ENCODE results near the gene ZNF521. TPM values are rescaled to one million over a fixed set of nuclear protein-coding genes. Genes with fewer than 3 reads are reported as not detected.

The ZNF521 gene
- total and polyA plus RNA-seq, 3 experiments from 2014 or later: not detected

DNA sequence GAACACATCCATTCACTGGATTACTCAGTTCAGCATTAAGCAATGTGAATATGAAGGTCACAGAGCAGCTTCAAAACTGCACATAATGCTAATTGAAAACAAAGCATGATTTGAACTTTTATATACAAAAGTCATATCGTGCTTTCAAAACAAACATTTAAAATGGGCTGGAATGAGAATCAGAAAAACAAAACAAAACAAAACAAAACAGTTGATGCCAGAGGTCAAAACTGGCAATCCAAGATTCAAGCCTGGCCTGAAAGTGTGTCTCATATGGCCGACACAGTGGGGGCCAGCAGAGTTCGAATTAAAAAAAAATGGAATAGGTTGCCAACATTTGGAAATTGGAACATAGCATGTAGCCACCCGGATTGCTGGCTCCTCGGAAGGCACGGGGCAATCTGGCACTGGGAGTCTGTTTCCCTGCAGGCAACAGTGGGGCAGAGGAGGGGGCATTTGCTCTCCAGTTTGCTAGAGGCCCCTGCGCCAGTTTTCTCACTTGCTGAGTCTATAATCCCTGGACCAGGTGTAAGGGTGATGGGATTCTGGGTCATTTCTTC lies 294.4 kb downstream of the ZNF521 start:
- Mint-ChIP-seq H3K36me3 (no peaks in the 10 kb centered on the region), H3K9me3 (peaks cover 0 to 2% (median 0%) of the 10 kb centered on the region in 5 donors), H3K27me3 (no peaks in the 10 kb centered on the region), H3K4me1 (no peaks in the 10 kb centered on the region), H3K27ac (no peak overlapping the region), H3K4me3 (no peak overlapping the region)
- no peak for DNase-seq
- CTCF ChIA-PET: no interaction called here
- H3K4me3 ChIP-seq (ENCODE audit: low read length): no peak overlapping the region
- H3K27me3 ChIP-seq (ENCODE audit: insufficient read depth, low read length, poor library complexity, severe bottlenecking): no peaks in the 10 kb centered on the region
- POLR2A ChIA-PET: no interaction called here
- H3K9me3 ChIP-seq (ENCODE audit: low read length): no peaks in the 10 kb centered on the region
- no peaks in the 10 kb centered on the region for H3K4me1 ChIP-seq (ENCODE audit: insufficient read depth, low read length)
- H3K36me3 ChIP-seq (ENCODE audit: insufficient read depth, low read length): no peaks in the 10 kb centered on the region
- H3K27ac ChIP-seq (ENCODE audit: low read depth, low read length): no peak overlapping the region

- Histone ChIP-seq H3K4me3 (ENCODE audit: low read length) (no peak overlapping the region), H3K27ac (ENCODE audit: low read depth, low read length) (no peak overlapping the region), H3K4me1 (ENCODE audit: insufficient read depth, low read length) (no peaks in the 10 kb centered on the region), H3K9me3 (ENCODE audit: low read length) (no peaks in the 10 kb centered on the region), H3K36me3 (ENCODE audit: insufficient read depth, low read length) (no peaks in the 10 kb centered on the region), H3K27me3 (ENCODE audit: insufficient read depth, low read length, poor library complexity, severe bottlenecking) (no peaks in the 10 kb centered on the region)
- H3K9me3 Mint-ChIP-seq: peaks cover 0 to 2% (median 0%) of the 10 kb centered on the region in 5 donors
- H3K36me3 Mint-ChIP-seq: no peaks in the 10 kb centered on the region
- H3K27me3 Mint-ChIP-seq: no peaks in the 10 kb centered on the region
- H3K4me1 Mint-ChIP-seq: no peaks in the 10 kb centered on the region
- H3K4me3 Mint-ChIP-seq: no peak overlapping the region
- ChIA-PET POLR2A (no interaction called here), CTCF (no interaction called here)
- no peak overlapping the region for H3K27ac Mint-ChIP-seq
- no peak for DNase-seq
These were observed 295.5 kb downstream of the ZNF521 start for GRCh38 chr18:25056429-25056828.

DNA sequence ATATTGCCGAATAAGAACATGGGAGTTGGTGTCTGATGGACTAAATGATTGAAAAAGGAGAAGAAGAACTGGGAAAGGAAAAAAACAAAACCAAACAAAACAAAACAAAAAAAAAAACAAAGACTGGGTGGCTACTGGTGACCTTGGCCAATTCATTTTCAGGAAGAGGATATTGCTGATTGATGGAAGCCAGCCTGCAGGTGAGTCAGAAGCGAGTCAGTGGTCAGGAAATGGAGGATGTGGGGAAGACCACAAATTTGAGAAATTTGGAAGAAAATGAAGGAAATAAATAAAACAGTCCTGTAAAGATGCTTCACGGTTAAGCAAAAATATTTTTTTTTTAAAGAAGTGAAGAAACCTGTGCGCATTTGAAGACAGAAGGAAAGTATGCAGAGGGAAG lies 296.9 kb downstream of the ZNF521 start:
- Histone ChIP-seq H3K27me3 (ENCODE audit: insufficient read depth, low read length, poor library complexity, severe bottlenecking) (no peaks in the 10 kb centered on the region), H3K9me3 (ENCODE audit: low read length) (no peaks in the 10 kb centered on the region), H3K4me1 (ENCODE audit: insufficient read depth, low read length) (no peaks in the 10 kb centered on the region), H3K4me3 (ENCODE audit: low read length) (no peak overlapping the region), H3K27ac (ENCODE audit: low read depth, low read length) (no peak overlapping the region), H3K36me3 (ENCODE audit: insufficient read depth, low read length) (no peaks in the 10 kb centered on the region)
- ChIA-PET CTCF (no interaction called here), POLR2A (no interaction called here)
- H3K27me3 Mint-ChIP-seq: no peaks in the 10 kb centered on the region
- no peaks in the 10 kb centered on the region for H3K36me3 Mint-ChIP-seq
- H3K9me3 Mint-ChIP-seq: peaks cover 0 to 3% (median 0%) of the 10 kb centered on the region in 5 donors
- H3K27ac Mint-ChIP-seq: no peak overlapping the region
- H3K4me3 Mint-ChIP-seq: no peak overlapping the region
- no peak for DNase-seq
- H3K4me1 Mint-ChIP-seq: no peaks in the 10 kb centered on the region

GRCh38 chr18:25053466-25053865 lies 298.5 kb downstream of the ZNF521 start:
- Histone ChIP-seq H3K4me1 (ENCODE audit: insufficient read depth, low read length) (no peaks in the 10 kb centered on the region), H3K27me3 (ENCODE audit: insufficient read depth, low read length, poor library complexity, severe bottlenecking) (no peaks in the 10 kb centered on the region), H3K9me3 (ENCODE audit: low read length) (no peaks in the 10 kb centered on the region), H3K36me3 (ENCODE audit: insufficient read depth, low read length) (no peaks in the 10 kb centered on the region), H3K4me3 (ENCODE audit: low read length) (no peak overlapping the region), H3K27ac (ENCODE audit: low read depth, low read length) (no peak overlapping the region)
- ChIA-PET CTCF (no interaction called here), POLR2A (no interaction called here)
- Mint-ChIP-seq H3K4me1 (no peaks in the 10 kb centered on the region), H3K27ac (no peak overlapping the region), H3K27me3 (no peaks in the 10 kb centered on the region), H3K4me3 (no peak overlapping the region), H3K36me3 (no peaks in the 10 kb centered on the region), H3K9me3 (peaks cover 0 to 3% (median 0%) of the 10 kb centered on the region in 5 donors)
- no peak for DNase-seq

DNA sequence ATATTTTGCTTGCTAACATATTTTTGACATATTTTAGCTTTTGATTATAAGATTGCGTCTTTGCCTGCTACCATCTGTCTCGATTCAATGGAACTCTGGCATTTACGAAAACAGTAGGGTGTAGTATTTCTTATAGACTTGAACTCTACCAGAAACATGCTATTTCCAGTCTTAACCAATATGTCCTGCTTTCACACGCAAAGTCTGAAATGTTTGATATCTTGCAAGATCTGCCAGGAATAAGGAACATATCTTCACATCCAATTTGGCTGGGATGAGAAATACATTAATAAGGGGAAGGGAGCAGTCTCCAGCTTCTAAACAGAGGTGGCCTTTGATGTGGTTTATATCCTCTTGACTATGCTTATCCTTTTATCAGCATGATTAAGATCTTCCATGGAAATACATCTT lies 299.4 kb downstream of the ZNF521 start:
- no peaks in the 10 kb centered on the region for H3K27me3 ChIP-seq (ENCODE audit: insufficient read depth, low read length, poor library complexity, severe bottlenecking)
- no peaks in the 10 kb centered on the region for H3K27me3 Mint-ChIP-seq
- H3K27ac Mint-ChIP-seq: no peak overlapping the region
- H3K36me3 ChIP-seq (ENCODE audit: insufficient read depth, low read length): no peaks in the 10 kb centered on the region
- H3K27ac ChIP-seq (ENCODE audit: low read depth, low read length): no peak overlapping the region
- no peaks in the 10 kb centered on the region for H3K9me3 ChIP-seq (ENCODE audit: low read length)
- no peaks in the 10 kb centered on the region for H3K4me1 ChIP-seq (ENCODE audit: insufficient read depth, low read length)
- CTCF ChIA-PET: no interaction called here
- POLR2A ChIA-PET: no interaction called here
- H3K4me3 Mint-ChIP-seq: no peak overlapping the region
- H3K4me1 Mint-ChIP-seq: no peaks in the 10 kb centered on the region
- DNase-seq: no peak
- no peaks in the 10 kb centered on the region for H3K36me3 Mint-ChIP-seq
- no peak overlapping the region for H3K4me3 ChIP-seq (ENCODE audit: low read length)
- peaks cover 0 to 3% (median 0%) of the 10 kb centered on the region in 5 donors for H3K9me3 Mint-ChIP-seq

DNA sequence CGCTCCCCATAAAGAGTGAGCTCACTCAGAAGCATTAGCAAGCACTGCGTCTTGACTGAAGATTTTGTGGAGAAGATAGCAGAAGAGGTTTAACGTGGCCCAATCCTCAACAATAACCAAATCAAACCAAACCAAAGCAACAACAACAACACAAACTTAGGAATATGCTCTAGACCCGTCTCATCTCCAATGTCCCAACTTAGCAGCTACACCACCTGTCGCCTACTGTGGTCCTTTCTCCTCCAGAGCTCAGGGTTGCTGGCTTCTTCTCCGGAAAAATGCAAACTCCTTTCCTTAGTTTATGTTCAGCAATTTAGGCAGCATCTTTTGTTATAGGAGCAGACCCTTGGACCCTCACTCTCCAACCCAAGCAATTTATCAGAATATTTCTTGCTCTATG lies 301.4 kb downstream of the ZNF521 start:
- POLR2A ChIA-PET: no interaction called here

DNA sequence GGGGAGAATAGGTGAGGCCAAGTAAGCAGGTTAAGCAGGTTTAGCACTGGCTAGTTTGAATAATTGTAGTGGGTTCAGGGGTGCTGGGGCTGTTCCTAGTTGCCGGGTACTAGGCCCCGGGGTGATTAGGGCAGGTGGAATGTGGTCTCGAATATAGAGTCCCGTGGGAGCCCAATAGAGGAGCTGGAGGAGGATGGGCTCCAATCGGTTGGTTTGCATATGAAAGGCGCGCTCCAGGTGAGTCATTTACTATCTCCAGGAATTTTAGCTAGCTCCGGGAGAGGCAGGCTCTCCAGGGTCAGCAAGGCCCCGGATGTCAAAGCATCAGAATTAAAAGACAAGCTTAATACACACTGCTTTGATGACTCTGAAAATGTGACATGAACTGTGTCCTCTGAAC lies 304.0 kb downstream of the ZNF521 start:
- peaks cover 0 to 5% of the 10 kb centered on the region in 2 donors for H3K27me3 Mint-ChIP-seq
- no peaks in the 10 kb centered on the region for H3K36me3 ChIP-seq (ENCODE audit: insufficient read depth, low read length)
- no peaks in the 10 kb centered on the region for H3K9me3 ChIP-seq (ENCODE audit: low read length)
- no peaks in the 10 kb centered on the region for H3K4me1 ChIP-seq (ENCODE audit: insufficient read depth, low read length)
- no peak overlapping the region for H3K4me3 Mint-ChIP-seq
- H3K4me3 ChIP-seq (ENCODE audit: low read length): no peak overlapping the region
- ChIA-PET CTCF (no interaction called here), POLR2A (no interaction called here)
- no peak for DNase-seq
- no peak overlapping the region for H3K27ac ChIP-seq (ENCODE audit: low read depth, low read length)
- H3K27ac Mint-ChIP-seq: no peak overlapping the region
- H3K9me3 Mint-ChIP-seq: peaks cover 0 to 3% (median 0%) of the 10 kb centered on the region in 5 donors
- no peaks in the 10 kb centered on the region for H3K27me3 ChIP-seq (ENCODE audit: insufficient read depth, low read length, poor library complexity, severe bottlenecking)
- no peaks in the 10 kb centered on the region for H3K4me1 Mint-ChIP-seq
- no peaks in the 10 kb centered on the region for H3K36me3 Mint-ChIP-seq

More for the DNA sequence above, 301.4 kb downstream of the ZNF521 start:
- H3K4me3 Mint-ChIP-seq: no peak overlapping the region
- DNase-seq: no peak
- Histone ChIP-seq H3K27ac (ENCODE audit: low read depth, low read length) (no peak overlapping the region), H3K27me3 (ENCODE audit: insufficient read depth, low read length, poor library complexity, severe bottlenecking) (no peaks in the 10 kb centered on the region), H3K4me1 (ENCODE audit: insufficient read depth, low read length) (no peaks in the 10 kb centered on the region), H3K9me3 (ENCODE audit: low read length) (no peaks in the 10 kb centered on the region), H3K4me3 (ENCODE audit: low read length) (no peak overlapping the region), H3K36me3 (ENCODE audit: insufficient read depth, low read length) (no peaks in the 10 kb centered on the region)
- CTCF ChIA-PET: no interaction called here
- no peaks in the 10 kb centered on the region for H3K4me1 Mint-ChIP-seq
- no peak overlapping the region for H3K27ac Mint-ChIP-seq
- H3K36me3 Mint-ChIP-seq: no peaks in the 10 kb centered on the region
- H3K9me3 Mint-ChIP-seq: peaks cover 0 to 3% (median 0%) of the 10 kb centered on the region in 5 donors
- no peaks in the 10 kb centered on the region for H3K27me3 Mint-ChIP-seq

- no peak for DNase-seq
- H3K36me3 ChIP-seq (ENCODE audit: insufficient read depth, low read length): no peaks in the 10 kb centered on the region
- ChIA-PET CTCF (no interaction called here), POLR2A (no interaction called here)
- no peak overlapping the region for H3K4me3 ChIP-seq (ENCODE audit: low read length)
- no peaks in the 10 kb centered on the region for H3K4me1 ChIP-seq (ENCODE audit: insufficient read depth, low read length)
- peaks cover 2 to 5% of the 10 kb centered on the region in 2 donors for H3K27me3 Mint-ChIP-seq
- no peaks in the 10 kb centered on the region for H3K36me3 Mint-ChIP-seq
- no peaks in the 10 kb centered on the region for H3K9me3 ChIP-seq (ENCODE audit: low read length)
- no peaks in the 10 kb centered on the region for H3K27me3 ChIP-seq (ENCODE audit: insufficient read depth, low read length, poor library complexity, severe bottlenecking)
- H3K27ac ChIP-seq (ENCODE audit: low read depth, low read length): no peak overlapping the region
- no peak overlapping the region for H3K27ac Mint-ChIP-seq
- no peak overlapping the region for H3K4me3 Mint-ChIP-seq
- H3K4me1 Mint-ChIP-seq: no peaks in the 10 kb centered on the region
- H3K9me3 Mint-ChIP-seq: peaks cover 0 to 4% (median under 1%) of the 10 kb centered on the region in 5 donors
These were observed 304.5 kb downstream of the ZNF521 start for GRCh38 chr18:25047421-25047820.

DNA sequence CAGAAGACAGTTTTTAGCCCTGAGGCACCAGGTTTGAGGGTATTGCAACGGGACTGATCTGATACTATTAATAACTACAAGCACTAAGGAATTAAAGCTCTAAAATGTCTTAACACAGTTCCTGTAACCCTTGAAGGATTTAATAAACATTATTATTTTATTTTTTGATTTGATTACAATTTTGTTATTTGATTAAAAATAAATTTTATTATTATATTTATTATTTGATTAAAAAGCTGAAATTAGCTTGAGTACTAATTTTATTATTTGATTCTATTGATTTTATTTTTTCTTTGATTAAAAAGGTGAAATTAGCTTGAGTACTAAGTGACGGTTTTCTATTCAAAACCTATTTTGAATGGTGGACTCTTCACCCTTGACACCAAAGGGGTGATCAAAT lies 307.3 kb downstream of the ZNF521 start:
- no peaks in the 10 kb centered on the region for H3K9me3 ChIP-seq (ENCODE audit: low read length)
- ChIA-PET POLR2A (no interaction called here), CTCF (no interaction called here)
- DNase-seq: no peak
- H3K4me3 ChIP-seq (ENCODE audit: low read length): no peak overlapping the region
- Mint-ChIP-seq H3K27ac (no peak overlapping the region), H3K27me3 (peaks cover 3 to 5% of the 10 kb centered on the region in 2 donors), H3K9me3 (peaks cover 0 to 4% (median 2%) of the 10 kb centered on the region in 5 donors), H3K4me1 (no peaks in the 10 kb centered on the region), H3K36me3 (no peaks in the 10 kb centered on the region), H3K4me3 (no peak overlapping the region)
- H3K27me3 ChIP-seq (ENCODE audit: insufficient read depth, low read length, poor library complexity, severe bottlenecking): no peaks in the 10 kb centered on the region
- no peaks in the 10 kb centered on the region for H3K36me3 ChIP-seq (ENCODE audit: insufficient read depth, low read length)
- H3K27ac ChIP-seq (ENCODE audit: low read depth, low read length): no peak overlapping the region
- no peaks in the 10 kb centered on the region for H3K4me1 ChIP-seq (ENCODE audit: insufficient read depth, low read length)

Measured in CD8-positive, alpha-beta memory T cell (primary cell).